Brain microvascular endothelial cell (primary cell): Measurements from ENCODE around the gene ARHGEF7.

Experiments
- DNase-seq: peaks from one replicate; pipeline ENCODE4 v3.0.0-alpha.2; 2020
- H3K27ac ChIP-seq: fragments of 250-450 bp; sonication (Bioruptor Pico); 2 replicates; pipeline ENCODE4 v1.5.1; 2020; ENCODE audit warnings: mild to moderate bottlenecking, moderate library complexity
- H3K27me3 ChIP-seq: fragments of 250-450 bp; sonication (Bioruptor Pico); replicated peaks from 2 replicates; pipeline ENCODE4 v1.5.1; 2020; ENCODE audit warnings: mild to moderate bottlenecking
- H3K36me3 ChIP-seq: fragments of 250-450 bp; sonication (Bioruptor Pico); replicated peaks from 2 replicates; pipeline ENCODE4 v1.5.1; 2020; ENCODE audit warnings: mild to moderate bottlenecking
- H3K4me3 ChIP-seq: 2 replicates; pipeline ENCODE4 v1.5.1; 2011; ENCODE audit warnings: low read depth, mild to moderate bottlenecking, control low read depth, low read length, moderate library complexity
- CTCF ChIP-seq: IDR thresholded peaks from 2 replicates; pipeline ENCODE4 v1.5.1; 2011; ENCODE audit warnings: low read depth, mild to moderate bottlenecking, moderate library complexity, low read length, control low read depth, inconsistent platforms; ENCODE audit errors: missing control alignments
- in situ Hi-C: cut with HindIII; loops from 2 replicates; pipeline ENCODE4 v1.10.0; 2017; ENCODE audit warnings: low sequenced_read_pairs, low pct_ligation_motif_present

The ARHGEF7 gene

GRCh38 chr13:111153279-111153976 is 38.3 kb downstream of the ARHGEF7 start:
- Histone ChIP-seq H3K27me3 (no peaks in the 10 kb centered on the region), H3K4me3 (peak overlapping the region; percentile 70), H3K27ac (peak overlapping the region; percentile 95), H3K36me3 (no peaks in the 10 kb centered on the region)
- peak; percentile 86 for DNase-seq
- in situ Hi-C loops: no loop called here
- peak; percentile 20 for TF ChIP-seq CTCF

- in situ Hi-C loops: no loop called here
Observed at GRCh38 chr13:111153977-111154332, 38.8 kb downstream of the ARHGEF7 start.

GRCh38 chr13:111156421-111156820 is 41.3 kb downstream of the ARHGEF7 start:
- H3K4me3 ChIP-seq: no peak overlapping the region
- no peaks in the 10 kb centered on the region for H3K27me3 ChIP-seq
- no peaks in the 10 kb centered on the region for H3K36me3 ChIP-seq
- DNase-seq: no peak
- in situ Hi-C loops: no loop called here
- TF ChIP-seq CTCF: no peak
- no peak overlapping the region for H3K27ac ChIP-seq

More at GRCh38 chr13:111153977-111154332, 38.8 kb downstream of the ARHGEF7 start:
- Histone ChIP-seq H3K27ac (peak overlapping the region; percentile 95), H3K27me3 (no peaks in the 10 kb centered on the region), H3K36me3 (no peaks in the 10 kb centered on the region), H3K4me3 (peak overlapping the region; percentile 70)
- peak; percentile 26 for DNase-seq
- peak; percentile 51 for TF ChIP-seq CTCF

- in situ Hi-C loops: no loop called here
- Histone ChIP-seq H3K27me3 (no peaks in the 10 kb centered on the region), H3K36me3 (no peaks in the 10 kb centered on the region), H3K4me3 (no peak overlapping the region), H3K27ac (no peak overlapping the region)
- TF ChIP-seq CTCF: no peak
- DNase-seq: no peak
Observed at GRCh38 chr13:111158136-111158805, 43.2 kb downstream of the ARHGEF7 start.

GRCh38 chr13:111159362-111160320 is 44.5 kb downstream of the ARHGEF7 start:
- in situ Hi-C loops: no loop called here
- no peaks in the 10 kb centered on the region for H3K36me3 ChIP-seq

More at GRCh38 chr13:111159362-111160320, 44.5 kb downstream of the ARHGEF7 start:
- no peak for TF ChIP-seq CTCF
- no peaks in the 10 kb centered on the region for H3K27me3 ChIP-seq
- no peak overlapping the region for H3K4me3 ChIP-seq
- no peak overlapping the region for H3K27ac ChIP-seq
- no peak for DNase-seq
